Activated gamma-delta T cell treated with anti-CD3 and anti-CD28 coated beads, Interleukin-2, amount 50 U/mL, for 16 hours (primary cell): ENCODE data around the gene LPIN1.

Experiments used
- DNase-seq: peaks from one replicate; pipeline ENCODE4 v3.0.0-alpha.2; 2020; ENCODE audit warnings: low read depth

The LPIN1 gene

DNA sequence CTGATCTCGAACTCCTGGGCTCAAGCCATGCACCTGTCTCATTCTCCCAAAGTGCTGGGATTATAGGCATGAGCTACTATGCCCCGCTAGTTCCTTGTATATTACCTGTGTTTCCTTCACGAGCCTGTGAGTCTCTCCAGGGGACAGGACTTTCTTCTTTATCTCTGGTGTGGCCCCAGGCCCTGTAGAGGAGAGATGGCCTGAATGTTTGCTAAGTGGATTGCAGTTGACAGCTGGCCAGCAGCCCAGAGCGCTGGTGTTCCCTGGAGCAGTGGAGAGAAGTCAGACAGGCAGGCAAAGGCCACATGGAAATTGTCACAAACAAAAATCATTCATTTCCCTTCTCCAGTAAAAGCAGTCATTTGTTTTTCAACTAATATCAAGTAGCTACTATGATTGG, 17.9 kb downstream of the LPIN1 start:
- DNase-seq: no peak

- DNase-seq: no peak
Measured at GRCh38 chr2:11764920-11765319, 18.5 kb downstream of the LPIN1 start.

DNA sequence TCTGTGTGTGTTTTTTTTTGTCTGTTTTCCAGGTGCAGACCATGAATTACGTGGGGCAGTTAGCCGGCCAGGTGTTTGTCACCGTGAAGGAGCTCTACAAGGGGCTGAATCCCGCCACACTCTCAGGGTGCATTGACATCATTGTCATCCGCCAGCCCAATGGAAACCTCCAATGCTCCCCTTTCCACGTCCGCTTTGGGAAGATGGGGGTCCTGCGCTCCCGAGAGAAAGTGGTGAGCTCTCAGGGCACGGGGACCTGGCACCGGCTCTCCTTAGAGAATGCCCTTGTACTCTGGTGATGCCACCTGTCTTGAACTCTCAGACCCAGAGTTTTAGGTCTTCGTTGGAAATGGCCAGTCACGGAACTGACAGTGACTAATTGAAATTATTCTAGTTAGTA, 19.1 kb downstream of the LPIN1 start:
- DNase-seq: no peak

GRCh38 chr2:11766016-11766415, 19.6 kb downstream of the LPIN1 start:
- DNase-seq: no peak

- no peak for DNase-seq
Measured at GRCh38 chr2:11767779-11768178, 21.3 kb downstream of the LPIN1 start.

DNA sequence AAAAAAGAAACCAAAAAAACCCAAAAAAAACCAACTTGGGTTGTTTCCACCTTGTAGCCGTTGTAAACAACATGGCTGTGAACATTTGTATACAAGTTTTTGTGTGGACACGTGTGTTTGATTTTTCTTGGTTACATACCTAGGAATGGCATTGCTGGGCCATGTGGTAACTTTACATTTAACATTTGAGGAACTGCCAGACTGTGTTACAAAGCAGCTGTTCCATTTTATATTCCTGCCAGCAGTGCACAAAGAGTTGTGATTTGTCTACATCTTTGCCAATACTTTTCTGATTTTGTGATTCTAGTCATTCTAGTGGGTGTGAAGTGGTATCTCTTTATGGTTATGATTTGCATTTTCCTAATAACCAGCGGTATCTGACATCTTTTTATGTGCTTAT, 22.5 kb downstream of the LPIN1 start:
- no peak for DNase-seq

- no peak for DNase-seq
Measured at GRCh38 chr2:11769516-11769915, 23.1 kb downstream of the LPIN1 start.

GRCh38 chr2:11770531-11771188, 24.2 kb downstream of the LPIN1 start:
- no peak for DNase-seq

- DNase-seq: no peak
Measured at GRCh38 chr2:11771971-11772615, 25.7 kb downstream of the LPIN1 start.

- no peak for DNase-seq
Measured at GRCh38 chr2:11773111-11773510, 26.7 kb downstream of the LPIN1 start.

DNA sequence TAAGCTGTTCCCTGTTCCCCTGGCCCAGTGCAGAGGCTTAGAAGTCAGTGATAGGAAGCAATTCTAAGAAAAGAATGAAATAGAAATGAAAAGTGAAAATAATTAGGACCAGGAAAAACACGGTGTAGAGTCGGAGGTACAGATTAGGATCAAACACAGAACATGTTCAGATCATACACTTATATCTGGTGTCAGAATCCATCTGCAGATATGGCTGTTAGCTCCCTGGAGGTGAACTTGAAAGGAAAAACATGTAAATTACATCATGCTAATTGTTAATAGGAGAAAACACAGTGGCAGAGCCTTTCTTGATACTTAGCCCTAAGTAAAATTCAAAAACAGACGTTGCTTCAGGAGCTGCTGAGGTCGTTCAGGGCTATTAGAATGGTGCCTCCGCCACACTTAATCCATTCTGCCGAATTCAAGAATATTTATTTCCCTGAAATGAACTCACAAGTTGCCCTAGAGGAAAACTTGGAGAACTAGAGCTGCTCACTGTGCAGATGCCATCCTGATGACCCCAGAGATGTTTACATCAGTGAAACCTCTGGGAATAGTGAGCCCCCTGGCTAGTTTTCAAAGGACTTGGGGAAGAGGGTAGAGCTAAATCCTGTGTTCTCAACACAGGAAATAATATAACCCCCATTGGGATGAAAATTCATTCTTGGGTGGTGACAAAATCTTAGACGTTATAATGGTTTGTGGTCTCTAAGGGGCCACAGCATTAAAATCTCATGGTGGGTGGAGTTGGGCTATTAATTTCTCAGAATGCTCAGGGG, 27.5 kb downstream of the LPIN1 start:
- DNase-seq: no peak

DNA sequence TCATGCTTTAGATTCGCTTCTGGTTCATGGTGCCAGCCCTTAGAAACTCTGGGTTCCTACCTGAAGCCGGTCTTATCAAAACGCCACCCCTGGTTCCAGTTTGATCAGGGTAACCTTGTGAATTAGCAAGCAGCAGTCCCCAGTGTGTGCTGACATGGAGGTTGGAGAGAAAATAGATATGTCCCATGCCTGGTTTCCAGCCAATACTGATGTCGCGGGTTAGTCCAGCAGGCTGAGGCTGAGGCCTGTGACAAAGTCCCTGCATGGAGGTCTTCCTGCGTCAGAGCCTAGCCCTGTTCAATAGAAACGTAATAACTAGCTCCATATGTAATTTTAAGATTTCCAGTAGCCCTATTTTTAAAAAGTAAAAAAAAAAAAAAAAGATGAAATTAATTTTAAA, 28.2 kb downstream of the LPIN1 start:
- DNase-seq: no peak

DNA sequence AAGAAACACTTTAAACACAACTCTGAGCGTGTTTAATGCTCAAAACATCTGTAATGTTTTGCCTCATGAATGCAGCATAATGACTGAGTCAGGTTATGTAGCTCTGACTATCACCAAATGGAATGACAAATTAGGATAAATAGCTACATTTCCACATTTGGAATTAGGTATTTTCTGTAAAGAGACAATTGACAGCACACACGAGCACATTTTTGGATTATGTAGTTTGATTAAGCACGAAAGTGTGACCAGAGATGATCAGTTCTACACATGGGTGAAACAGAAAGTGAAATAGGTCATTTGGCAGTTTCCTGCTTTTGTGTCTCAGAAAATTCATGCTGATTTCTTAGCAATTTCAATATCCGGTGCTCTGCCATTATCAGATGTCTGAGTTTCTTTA, 29.0 kb downstream of the LPIN1 start:
- no peak for DNase-seq

- no peak for DNase-seq
Measured at GRCh38 chr2:11777066-11777782, 30.8 kb downstream of the LPIN1 start.

- DNase-seq: no peak
Measured at GRCh38 chr2:11777886-11778415, 31.5 kb downstream of the LPIN1 start.

GRCh38 chr2:11778416-11778815, 32.0 kb downstream of the LPIN1 start:
- DNase-seq: no peak

- DNase-seq: peak; percentile 86
Measured at GRCh38 chr2:11778923-11779757, 32.7 kb downstream of the LPIN1 start.

- no peak for DNase-seq
Measured at GRCh38 chr2:11781602-11782001, 35.2 kb downstream of the LPIN1 start.

DNA sequence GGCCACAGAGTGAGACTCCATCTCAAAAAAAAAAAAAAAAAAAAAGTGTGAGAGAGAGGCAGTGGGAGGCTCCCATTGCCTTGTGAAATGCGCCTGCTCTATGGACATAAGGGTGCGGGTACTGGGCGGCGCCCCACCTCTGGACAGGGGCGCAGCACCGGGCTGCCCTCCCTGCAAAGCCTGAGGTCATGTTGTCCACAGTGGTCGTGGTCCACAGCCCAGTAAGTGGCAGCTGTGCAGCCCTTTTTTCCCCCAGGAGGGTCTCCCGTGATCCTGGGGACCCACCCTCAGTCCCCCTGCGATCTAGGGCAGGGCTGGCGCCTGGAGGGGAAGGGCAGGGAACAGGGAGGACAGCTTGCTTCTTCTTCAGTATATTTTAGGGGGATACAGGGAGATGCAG, 37.8 kb downstream of the LPIN1 start:
- no peak for DNase-seq

DNA sequence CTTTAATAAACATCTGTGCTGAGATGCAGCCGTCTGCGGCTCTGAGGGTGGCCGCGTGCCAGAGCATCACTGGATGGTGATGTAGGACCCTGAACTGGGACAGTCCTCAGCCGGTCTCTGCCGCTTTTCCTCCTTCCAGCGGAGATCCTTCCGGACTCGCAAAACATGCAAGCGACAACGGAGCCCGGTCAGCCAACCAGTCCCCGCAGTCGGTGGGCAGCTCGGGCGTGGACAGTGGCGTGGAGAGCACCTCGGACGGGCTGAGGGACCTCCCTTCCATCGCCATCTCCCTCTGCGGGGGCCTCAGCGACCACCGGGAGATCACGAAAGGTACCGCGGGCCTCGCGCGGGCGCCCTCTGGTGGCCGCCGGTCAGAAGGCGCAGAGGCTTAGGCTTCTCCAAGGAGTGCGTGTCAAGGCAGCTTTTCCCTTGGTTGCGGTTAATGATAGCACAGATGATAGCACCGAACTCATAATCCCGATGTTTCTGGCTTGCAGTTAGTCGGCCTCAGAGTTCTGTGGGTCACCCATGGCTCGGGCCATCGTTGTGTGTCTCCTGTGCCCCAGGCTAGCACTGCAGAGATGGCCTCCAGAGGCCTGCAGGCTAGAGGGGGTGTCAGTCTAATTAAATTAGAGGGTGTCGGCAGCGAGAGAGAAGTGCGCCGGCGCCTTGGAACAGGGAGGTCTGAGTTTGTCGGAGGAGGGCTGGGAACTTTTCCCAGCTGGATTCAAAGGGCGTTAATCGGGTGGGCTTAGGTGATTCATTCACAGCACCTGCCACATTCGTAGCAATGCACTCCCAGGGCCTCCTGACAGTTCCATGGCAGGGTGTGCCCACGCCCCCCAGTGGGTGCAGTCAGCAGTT, 38.5 kb downstream of the LPIN1 start:
- peak; percentile 32 for DNase-seq

DNA sequence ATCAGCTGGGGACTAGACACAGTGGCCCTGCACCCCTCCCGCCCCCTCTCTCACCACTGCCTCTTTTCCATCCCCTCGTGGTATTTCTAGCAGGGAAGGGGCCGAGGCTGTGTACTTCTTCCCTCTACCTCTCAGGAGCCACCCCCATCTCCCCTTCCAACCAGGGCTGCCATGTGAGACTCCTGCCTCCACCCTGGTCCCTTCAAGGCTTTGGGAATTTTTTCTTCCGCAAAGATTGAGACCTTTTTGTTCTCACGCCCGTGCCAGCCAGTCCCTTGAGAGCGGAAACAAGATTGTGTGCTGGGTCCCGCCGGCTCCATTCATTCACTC, 39.1 kb downstream of the LPIN1 start:
- no peak for DNase-seq
